IgD-negative memory B cell (primary cell): ENCODE measurements around the gene MAB21L1. TPM values are rescaled to one million over a fixed set of nuclear protein-coding genes. Genes with fewer than 3 reads are reported as not detected.

Experiments
- H3K27ac Mint-ChIP-seq, 3 donors: one replicate each; pipeline ENCODE4 v1.8.0; 2020 to 2022; ENCODE audit warnings: mild to moderate bottlenecking in 3 of 3, mixed read lengths in 3 of 3, moderate library complexity in 1 of 3
- H3K27me3 Mint-ChIP-seq: one replicate; pipeline ENCODE4 v1.8.0; 2021; ENCODE audit warnings: mixed read lengths
- H3K36me3 Mint-ChIP-seq: one replicate; pipeline ENCODE4 v1.8.0; 2020; ENCODE audit warnings: mild to moderate bottlenecking, mixed read lengths
- H3K4me1 Mint-ChIP-seq, 3 donors: one replicate each; pipeline ENCODE4 v1.8.0; 2020 to 2022; ENCODE audit warnings: mixed read lengths in 3 of 3, mild to moderate bottlenecking in 1 of 3
- H3K4me3 Mint-ChIP-seq, 4 donors: one replicate each; pipeline ENCODE4 v1.8.0; 2020 to 2022; ENCODE audit warnings: mild to moderate bottlenecking in 4 of 4, mixed read lengths in 4 of 4, moderate library complexity in 3 of 4
- H3K9me3 Mint-ChIP-seq, 3 donors: one replicate each; pipeline ENCODE4 v1.8.0; 2020 to 2021; ENCODE audit warnings: mixed read lengths in 3 of 3, mild to moderate bottlenecking in 1 of 3
- polyA plus RNA-seq: library from polyadenylated mRNA; unstranded; fragments of 300-500 nt; fragmentation: Illumina TruSeq; gene quantifications from one replicate; pipeline ENCODE4 v1.2.3, GENCODE V29; 2021

MAB21L1 gene
- not detected for polyA plus RNA-seq

GRCh38 chr13:35475960-35476943, at the start of gene MAB21L1:
Gene MAB21L1, minus strand, starts transcription at chr13:35476689. Its CDS starts 551 bp downstream, at chr13:35476138.
- Mint-ChIP-seq H3K4me1 (peaks cover 7 to 21% (median 20%) of the 10 kb centered on the region in 3 donors), H3K27ac (peak within 1 kb of the TSS; percentile 49 to 80 (median 78))

DNA sequence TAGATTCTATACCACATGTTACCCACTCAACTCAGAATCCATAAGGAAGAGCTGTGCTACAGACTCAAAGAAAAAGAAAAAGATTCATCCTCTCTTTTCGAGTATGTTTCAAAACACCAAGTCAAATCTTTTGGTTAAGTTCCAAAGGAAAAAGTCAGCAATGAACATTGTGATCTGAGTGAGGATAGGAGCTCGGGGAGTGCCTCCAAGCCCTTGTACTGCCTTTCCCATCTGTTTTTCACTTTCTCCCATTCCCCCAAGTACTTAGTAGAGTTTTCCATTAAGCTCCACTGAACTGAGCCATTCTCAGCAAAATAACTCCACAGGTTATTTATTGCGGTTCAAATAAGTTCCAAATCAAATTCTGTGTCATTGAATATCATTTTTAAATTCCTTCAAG, 47.7 kb upstream of the MAB21L1 start:
- no peaks in the 10 kb centered on the region for H3K27me3 Mint-ChIP-seq
- no peaks in the 10 kb centered on the region for H3K9me3 Mint-ChIP-seq
- no peak overlapping the region for H3K4me3 Mint-ChIP-seq
- H3K27ac Mint-ChIP-seq = no peak overlapping the region
- H3K36me3 Mint-ChIP-seq = no peaks in the 10 kb centered on the region
- H3K4me1 Mint-ChIP-seq = no peaks in the 10 kb centered on the region

More at GRCh38 chr13:35475960-35476943, at the start of gene MAB21L1:
- peaks cover 0 to 7% (median 4%) of the 10 kb centered on the region in 3 donors for H3K9me3 Mint-ChIP-seq
- H3K36me3 Mint-ChIP-seq = no peaks in the 10 kb centered on the region
- H3K4me3 Mint-ChIP-seq = peak within 1 kb of the TSS; percentile 33 to 88 (median 82)
- H3K27me3 Mint-ChIP-seq = peaks cover 57% of the 10 kb centered on the region

DNA sequence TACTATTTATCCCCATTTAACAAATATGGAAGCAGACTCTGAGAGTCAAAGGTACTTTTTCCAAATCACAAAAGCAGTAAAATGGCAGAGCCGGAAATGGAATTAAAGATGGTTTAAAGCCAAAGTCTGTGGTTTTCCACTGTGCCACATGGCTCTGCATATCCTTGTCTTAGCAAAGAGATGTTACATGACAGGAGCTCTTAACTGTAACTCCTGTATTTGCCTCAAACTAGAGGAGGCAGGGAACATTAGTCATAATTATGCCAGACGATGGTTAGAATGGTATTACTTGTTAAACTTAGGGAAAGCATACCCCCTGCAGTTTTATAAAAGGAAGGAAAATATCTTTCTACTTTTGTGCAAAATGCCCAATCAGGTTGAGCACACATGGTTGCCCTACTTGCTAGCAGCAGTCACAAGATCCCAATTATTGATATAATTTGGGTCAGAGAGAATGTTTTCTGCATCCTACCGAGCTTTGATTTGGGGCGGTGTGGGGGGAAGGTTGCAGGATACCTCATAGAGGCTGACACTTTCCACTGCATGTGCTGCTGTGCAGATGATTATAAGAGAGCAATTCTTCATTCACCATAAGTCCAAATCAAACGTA, 42.0 kb upstream of the MAB21L1 start:
- Mint-ChIP-seq H3K36me3 (no peaks in the 10 kb centered on the region), H3K27ac (no peak overlapping the region), H3K4me3 (no peak overlapping the region), H3K9me3 (no peaks in the 10 kb centered on the region), H3K27me3 (no peaks in the 10 kb centered on the region), H3K4me1 (no peaks in the 10 kb centered on the region)

GRCh38 chr13:35514801-35515502, 38.5 kb upstream of the MAB21L1 start:
- no peaks in the 10 kb centered on the region for H3K9me3 Mint-ChIP-seq
- H3K4me1 Mint-ChIP-seq = no peaks in the 10 kb centered on the region
- no peaks in the 10 kb centered on the region for H3K36me3 Mint-ChIP-seq
- no peak overlapping the region for H3K27ac Mint-ChIP-seq
- H3K27me3 Mint-ChIP-seq = no peaks in the 10 kb centered on the region
- no peak overlapping the region for H3K4me3 Mint-ChIP-seq

GRCh38 chr13:35514061-35514477, 37.6 kb upstream of the MAB21L1 start:
- Mint-ChIP-seq H3K27ac (no peak overlapping the region), H3K27me3 (no peaks in the 10 kb centered on the region), H3K4me1 (no peaks in the 10 kb centered on the region), H3K36me3 (no peaks in the 10 kb centered on the region), H3K4me3 (no peak overlapping the region), H3K9me3 (no peaks in the 10 kb centered on the region)

GRCh38 chr13:35512271-35512920, 35.9 kb upstream of the MAB21L1 start:
- Mint-ChIP-seq H3K36me3 (no peaks in the 10 kb centered on the region), H3K4me3 (no peak overlapping the region), H3K4me1 (no peaks in the 10 kb centered on the region), H3K27ac (no peak overlapping the region), H3K9me3 (no peaks in the 10 kb centered on the region), H3K27me3 (no peaks in the 10 kb centered on the region)

DNA sequence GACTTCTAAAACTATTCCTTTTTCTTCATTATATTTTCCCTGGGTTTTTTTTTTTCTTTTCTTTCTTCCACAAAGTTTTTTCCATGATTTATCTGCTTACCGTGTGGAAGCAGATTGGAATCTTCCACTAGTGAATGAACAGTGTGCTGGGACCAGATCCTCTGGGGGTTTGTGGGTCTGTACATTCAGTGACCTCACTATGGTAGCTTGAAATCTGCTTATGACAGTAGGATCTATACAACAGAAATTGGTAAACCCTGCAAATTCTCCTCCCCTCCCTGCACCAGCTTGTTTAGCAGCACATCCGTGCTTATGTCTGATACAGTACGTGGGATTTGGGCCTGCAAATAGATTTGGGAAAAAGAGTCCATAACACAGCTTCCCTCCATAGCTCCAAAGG, 26.0 kb upstream of the MAB21L1 start:
- Mint-ChIP-seq H3K9me3 (no peaks in the 10 kb centered on the region), H3K4me1 (no peaks in the 10 kb centered on the region), H3K36me3 (no peaks in the 10 kb centered on the region), H3K27ac (no peak overlapping the region), H3K27me3 (no peaks in the 10 kb centered on the region), H3K4me3 (no peak overlapping the region)

DNA sequence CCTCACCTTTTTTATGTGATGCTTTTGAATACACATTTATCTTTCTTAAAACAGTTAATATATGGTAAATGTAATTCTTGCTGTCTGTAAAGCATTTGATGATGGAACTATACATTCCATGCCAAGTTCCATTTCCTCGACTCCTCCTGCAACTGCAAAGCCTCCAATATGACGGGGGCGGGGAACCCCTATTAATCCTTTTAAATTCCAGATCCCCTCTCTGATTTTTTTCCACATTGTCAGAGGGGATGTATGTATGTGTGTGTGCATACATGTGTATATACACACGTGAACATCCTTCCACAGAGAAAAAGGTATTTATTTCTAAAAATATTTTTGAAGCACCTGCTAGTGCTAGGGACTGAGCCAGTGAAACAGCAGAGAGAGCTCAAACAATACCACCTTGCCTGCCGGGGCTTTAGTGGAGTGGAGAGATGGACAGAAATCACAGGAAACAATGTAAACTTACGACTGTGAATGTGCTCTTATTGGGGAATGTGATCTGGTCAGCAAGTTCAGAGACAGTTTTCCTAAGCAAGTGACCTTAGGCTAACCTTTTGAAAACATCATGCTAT, 25.3 kb upstream of the MAB21L1 start:
- H3K36me3 Mint-ChIP-seq = no peaks in the 10 kb centered on the region
- no peaks in the 10 kb centered on the region for H3K4me1 Mint-ChIP-seq
- no peaks in the 10 kb centered on the region for H3K27me3 Mint-ChIP-seq
- no peak overlapping the region for H3K27ac Mint-ChIP-seq
- no peak overlapping the region for H3K4me3 Mint-ChIP-seq
- no peaks in the 10 kb centered on the region for H3K9me3 Mint-ChIP-seq

DNA sequence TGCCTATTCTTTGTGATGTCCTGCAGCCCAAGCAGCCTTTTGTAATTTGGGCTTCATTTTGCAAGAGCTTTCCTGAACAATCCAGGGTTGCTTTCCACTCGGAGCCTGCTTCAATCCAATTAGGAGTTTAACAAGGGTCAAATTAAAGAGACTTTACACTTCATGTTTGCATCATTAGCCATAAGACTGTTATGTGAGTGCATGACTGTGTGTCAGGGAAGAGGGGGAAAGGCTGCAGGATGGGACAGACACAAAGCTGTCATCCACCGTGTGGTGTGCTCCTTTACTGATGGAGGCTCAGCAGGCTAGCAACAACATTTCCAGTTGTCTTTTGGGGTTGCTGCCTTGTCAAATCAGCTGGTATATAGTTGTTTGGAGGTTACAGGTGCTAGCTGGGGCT, 23.7 kb upstream of the MAB21L1 start:
- H3K27me3 Mint-ChIP-seq = no peaks in the 10 kb centered on the region
- H3K9me3 Mint-ChIP-seq = peaks cover 0 to 3% (median 0%) of the 10 kb centered on the region in 3 donors
- no peak overlapping the region for H3K27ac Mint-ChIP-seq
- H3K4me3 Mint-ChIP-seq = no peak overlapping the region
- H3K36me3 Mint-ChIP-seq = no peaks in the 10 kb centered on the region
- H3K4me1 Mint-ChIP-seq = no peaks in the 10 kb centered on the region

- Mint-ChIP-seq H3K27me3 (no peaks in the 10 kb centered on the region), H3K4me3 (no peak overlapping the region), H3K27ac (no peak overlapping the region), H3K9me3 (peaks cover 0 to 6% (median 0%) of the 10 kb centered on the region in 3 donors), H3K36me3 (peaks cover 1% of the 10 kb centered on the region), H3K4me1 (no peaks in the 10 kb centered on the region)
Observed at GRCh38 chr13:35499676-35500075, 23.2 kb upstream of the MAB21L1 start.

DNA sequence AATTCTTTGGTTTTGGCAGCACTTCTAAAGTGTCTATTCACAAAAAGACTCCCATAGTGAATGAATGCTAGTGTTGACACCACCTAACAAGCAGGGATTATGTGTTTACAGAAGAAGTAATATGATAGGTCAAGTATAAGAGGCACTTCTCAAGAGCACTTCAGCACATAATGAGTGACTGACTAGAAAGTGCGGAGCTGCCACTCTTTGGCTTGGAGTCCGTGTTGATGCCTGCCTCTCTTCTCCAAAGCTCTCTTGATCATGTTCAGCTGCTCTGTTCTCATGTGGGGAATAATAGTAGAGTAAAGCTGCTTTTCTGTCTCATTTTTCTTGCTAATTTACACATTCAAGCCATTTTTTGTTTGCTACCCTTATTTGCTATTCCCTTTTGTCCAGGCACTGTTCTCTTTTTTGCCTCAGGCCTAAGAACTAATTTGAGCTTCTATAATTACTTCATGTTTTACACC, 22.7 kb upstream of the MAB21L1 start:
- Mint-ChIP-seq H3K27ac (no peak overlapping the region), H3K4me3 (no peak overlapping the region), H3K27me3 (no peaks in the 10 kb centered on the region), H3K36me3 (peaks cover 1% of the 10 kb centered on the region), H3K4me1 (no peaks in the 10 kb centered on the region), H3K9me3 (peaks cover 0 to 6% (median 2%) of the 10 kb centered on the region in 3 donors)

- Mint-ChIP-seq H3K4me3 (no peak overlapping the region), H3K27ac (no peak overlapping the region), H3K27me3 (no peaks in the 10 kb centered on the region), H3K4me1 (no peaks in the 10 kb centered on the region), H3K9me3 (peaks cover 0 to 6% (median 2%) of the 10 kb centered on the region in 3 donors), H3K36me3 (peaks cover 1% of the 10 kb centered on the region)
Observed at GRCh38 chr13:35498231-35498630, 21.7 kb upstream of the MAB21L1 start.

GRCh38 chr13:35496761-35497386, 20.4 kb upstream of the MAB21L1 start:
- no peaks in the 10 kb centered on the region for H3K27me3 Mint-ChIP-seq
- H3K27ac Mint-ChIP-seq = no peak overlapping the region
- peaks cover 1 to 6% (median 3%) of the 10 kb centered on the region in 3 donors for H3K9me3 Mint-ChIP-seq
- peaks cover 1% of the 10 kb centered on the region for H3K36me3 Mint-ChIP-seq
- H3K4me1 Mint-ChIP-seq = no peaks in the 10 kb centered on the region
- H3K4me3 Mint-ChIP-seq = no peak overlapping the region

GRCh38 chr13:35496006-35496405, 19.5 kb upstream of the MAB21L1 start:
- no peaks in the 10 kb centered on the region for H3K4me1 Mint-ChIP-seq
- H3K27ac Mint-ChIP-seq = no peak overlapping the region
- peaks cover 1% of the 10 kb centered on the region for H3K36me3 Mint-ChIP-seq
- H3K27me3 Mint-ChIP-seq = no peaks in the 10 kb centered on the region
- H3K4me3 Mint-ChIP-seq = no peak overlapping the region
- H3K9me3 Mint-ChIP-seq = peaks cover 2 to 8% (median 6%) of the 10 kb centered on the region in 3 donors
